DND-41 (cell line): ENCODE measurements around the gene SAMD11.
"Not testable (repeated sequence)": the region's sequence is repeated elsewhere in the genome, so short reads cannot be mapped to it uniquely, and the experiment has no call there.

Experiments used
- EZH2 ChIP-seq: IDR thresholded peaks from 3 replicates; pipeline ENCODE4 v1.6.1; 2012; ENCODE audit warnings: borderline replicate concordance, low read depth, mild to moderate bottlenecking, moderate library complexity, low read length, inconsistent platforms; ENCODE audit not compliant: severe bottlenecking
- TF ChIP-seq, protein P1 (sequence below): IDR thresholded peaks from 2 replicates; pipeline ENCODE4 v1.5.1; 2012; ENCODE audit warnings: borderline replicate concordance, low read length, moderate library complexity, mild to moderate bottlenecking; ENCODE audit not compliant: poor library complexity, severe bottlenecking; ENCODE audit errors: extremely low read depth

- TF ChIP-seq, protein P1, sequence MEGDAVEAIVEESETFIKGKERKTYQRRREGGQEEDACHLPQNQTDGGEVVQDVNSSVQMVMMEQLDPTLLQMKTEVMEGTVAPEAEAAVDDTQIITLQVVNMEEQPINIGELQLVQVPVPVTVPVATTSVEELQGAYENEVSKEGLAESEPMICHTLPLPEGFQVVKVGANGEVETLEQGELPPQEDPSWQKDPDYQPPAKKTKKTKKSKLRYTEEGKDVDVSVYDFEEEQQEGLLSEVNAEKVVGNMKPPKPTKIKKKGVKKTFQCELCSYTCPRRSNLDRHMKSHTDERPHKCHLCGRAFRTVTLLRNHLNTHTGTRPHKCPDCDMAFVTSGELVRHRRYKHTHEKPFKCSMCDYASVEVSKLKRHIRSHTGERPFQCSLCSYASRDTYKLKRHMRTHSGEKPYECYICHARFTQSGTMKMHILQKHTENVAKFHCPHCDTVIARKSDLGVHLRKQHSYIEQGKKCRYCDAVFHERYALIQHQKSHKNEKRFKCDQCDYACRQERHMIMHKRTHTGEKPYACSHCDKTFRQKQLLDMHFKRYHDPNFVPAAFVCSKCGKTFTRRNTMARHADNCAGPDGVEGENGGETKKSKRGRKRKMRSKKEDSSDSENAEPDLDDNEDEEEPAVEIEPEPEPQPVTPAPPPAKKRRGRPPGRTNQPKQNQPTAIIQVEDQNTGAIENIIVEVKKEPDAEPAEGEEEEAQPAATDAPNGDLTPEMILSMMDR = not testable (repeated sequence)
- not testable (repeated sequence) for TF ChIP-seq EZH2
These were observed 33.9 kb upstream of the SAMD11 start for GRCh38 chr1:889774-890173.
